HCT116 (cell line): ENCODE data around the gene WDR45B. TPM values are rescaled to one million over a fixed set of nuclear protein-coding genes. Genes with fewer than 3 reads are reported as not detected.

Experiments used
- ATAC-seq: fragments of 200-7000 bp; cut with Tn5 transposase; 2 replicates; pipeline ENCODE4 v1.9.1; 2020; ENCODE audit warnings: mild to moderate bottlenecking, moderate library complexity
- BruUV-seq: library from RNA; stranded (reverse); fragments of 400-500 nt; replicated peaks from 2 replicates; lab custom pipeline; 2021; lab: Mats Ljungman, UMichigan
- CTCF ChIA-PET: fragments of 300-600 bp; sonication (Branson Sonifier 250); formaldehyde crosslinking; loops from one replicate; lab custom pipeline; 2021; ENCODE audit warnings: antibody characterized with exemption; lab: Charles Lee
- POLR2A ChIA-PET: fragments of 300-600, 350-600 bp; sonication (Branson Sonifier 250); formaldehyde crosslinking; loops from one replicate; lab custom pipeline; 2021; ENCODE audit warnings: antibody characterized with exemption; lab: Charles Lee
- RAD21 ChIA-PET, 2 experiments: fragments of 300-600 bp; sonication (Branson Sonifier 250); formaldehyde crosslinking; loops; one replicate each; lab custom pipeline; 2023; ENCODE audit warnings: low total read pairs in 2 of 2; ENCODE audit not compliant: uncharacterized antibody in 2 of 2, unreplicated experiment in 2 of 2, low non-redundant PET in 1 of 2; lab: Charles Lee
- DNase-seq: peaks from one replicate; pipeline ENCODE4 v3.0.0-alpha.2; 2010; ENCODE audit warnings: low read depth, low spot score
- H2AFZ ChIP-seq: fragments of 200-600 bp; shearing (Covaris generic), sonication (generic); 2 replicates; pipeline ENCODE4 v1.6.1; 2017; ENCODE audit warnings: low read depth, mixed run types, mixed read lengths, antibody characterized with exemption, low read length; ENCODE audit not compliant: poor library complexity, severe bottlenecking
- H3K27ac ChIP-seq: 2 replicates; pipeline ENCODE4 v1.5.1; 2012; ENCODE audit warnings: low read depth, low read length
- H3K27me3 ChIP-seq: fragments of 200-600 bp; sonication (generic); 2 replicates; pipeline ENCODE4 v1.6.1; 2016; ENCODE audit warnings: mixed run types, low read length, mixed read lengths; ENCODE audit not compliant: insufficient read depth
- H3K36me3 ChIP-seq, 2 experiments: fragments of 200-500 bp in 1 of 2; fragments of 200-600 bp in 1 of 2; sonication (Bioruptor generic) in 1 of 2; sonication (generic) in 1 of 2; 2 replicates each; pipeline versions ENCODE4 v1.5.1 to v1.6.1; 2014 to 2016; ENCODE audit warnings: low read length in 2 of 2, inconsistent platforms in 1 of 2, mixed read lengths in 1 of 2, mixed run types in 1 of 2; ENCODE audit not compliant: insufficient read depth in 2 of 2, control insufficient read depth in 1 of 2
- H3K4me1 ChIP-seq, 2 experiments: fragments of 200-600 bp in 1 of 2; sonication (generic) in 1 of 2; 2 replicates each; pipeline versions ENCODE4 v1.5.1 to v1.6.1; 2012 to 2017; ENCODE audit warnings: low read length in 2 of 2, inconsistent platforms in 1 of 2, mild to moderate bottlenecking in 1 of 2, mixed read lengths in 1 of 2, mixed run types in 1 of 2, moderate library complexity in 1 of 2; ENCODE audit not compliant: insufficient read depth in 2 of 2, control insufficient read depth in 1 of 2
- H3K4me2 ChIP-seq: fragments of 200-600 bp; sonication (generic); 2 replicates; pipeline ENCODE4 v1.6.1; 2017; ENCODE audit warnings: mixed run types, low read length, mixed read lengths
- H3K4me3 ChIP-seq, 2 experiments: fragments of 200-600 bp in 1 of 2; sonication (generic) in 1 of 2; replicated peaks in 1 of 2; 2 replicates each; pipeline ENCODE4 v1.5.1; 2011 to 2016; ENCODE audit warnings: low read length in 2 of 2, control low read depth in 1 of 2, low read depth in 1 of 2, mild to moderate bottlenecking in 1 of 2, mixed read lengths in 1 of 2, mixed run types in 1 of 2
- H3K79me2 ChIP-seq: fragments of 200-600 bp; sonication (generic); 2 replicates; pipeline ENCODE4 v1.6.1; 2017; ENCODE audit warnings: mild to moderate bottlenecking, mixed run types, low read length, moderate library complexity, mixed read lengths; ENCODE audit not compliant: insufficient read depth
- H3K9ac ChIP-seq: fragments of 200-600 bp; sonication (generic); 2 replicates; pipeline ENCODE4 v1.6.1; 2016; ENCODE audit warnings: low read length, mixed read lengths
- H3K9me2 ChIP-seq: fragments of 200-600 bp; sonication (generic), shearing (Covaris generic); 2 replicates; pipeline ENCODE4 v1.6.1; 2017; ENCODE audit warnings: mixed run types, mild to moderate bottlenecking, moderate library complexity; ENCODE audit not compliant: insufficient read depth
- H3K9me3 ChIP-seq, 2 experiments: fragments of 200-500 bp in 1 of 2; fragments of 200-600 bp in 1 of 2; sonication (Bioruptor generic) in 1 of 2; sonication (generic) in 1 of 2; 2 replicates each; pipeline ENCODE4 v1.6.1; 2014 to 2017; ENCODE audit warnings: low read length in 2 of 2, mixed read lengths in 2 of 2, inconsistent platforms in 1 of 2, low read depth in 1 of 2, mild to moderate bottlenecking in 1 of 2, mixed run types in 1 of 2, moderate library complexity in 1 of 2; ENCODE audit not compliant: control insufficient read depth in 1 of 2, insufficient read depth in 1 of 2
- H4K20me1 ChIP-seq: fragments of 200-600 bp; sonication (generic), shearing (Covaris generic); 2 replicates; pipeline ENCODE4 v1.6.1; 2017; ENCODE audit warnings: mixed run types, mild to moderate bottlenecking, moderate library complexity; ENCODE audit not compliant: insufficient read depth
- CBX3 ChIP-seq: IDR thresholded peaks from 2 replicates; pipeline ENCODE4 v1.6.1; 2012; ENCODE audit warnings: low read depth
- CTCF ChIP-seq, 3 experiments: fragments of 200-600 bp in 1 of 3; sonication (generic) in 1 of 3; IDR thresholded peaks in 2 of 3; conservative IDR thresholded peaks in 1 of 3; 2 replicates each; pipeline ENCODE4 v1.5.1; 2012 to 2017; ENCODE audit warnings: low read depth in 2 of 3, low read length in 2 of 3, antibody characterized with exemption in 1 of 3, borderline replicate concordance in 1 of 3, control low read depth in 1 of 3, mild to moderate bottlenecking in 1 of 3, mixed read lengths in 1 of 3, mixed run types in 1 of 3, moderate library complexity in 1 of 3; ENCODE audit not compliant: insufficient read depth in 1 of 3
- ELF1 ChIP-seq: IDR thresholded peaks from 2 replicates; pipeline ENCODE4 v1.6.1; 2012; ENCODE audit warnings: low read depth, borderline replicate concordance
- EZH2 ChIP-seq: fragments of 200-600 bp; sonication (generic); IDR thresholded peaks from 2 replicates; pipeline ENCODE4 v1.6.1; 2017; ENCODE audit warnings: antibody characterized with exemption, mixed run types
- JUND ChIP-seq: IDR thresholded peaks from 2 replicates; pipeline ENCODE4 v1.6.1; 2012
- POLR2AphosphoS5 ChIP-seq: IDR thresholded peaks from 2 replicates; pipeline ENCODE4 v1.6.1; 2011; ENCODE audit warnings: mild to moderate bottlenecking, low read depth, low read length, moderate library complexity
- SP1 ChIP-seq: IDR thresholded peaks from 2 replicates; pipeline ENCODE4 v1.6.1; 2012; ENCODE audit warnings: low read depth
- TCF7L2 ChIP-seq: IDR thresholded peaks from 2 replicates; pipeline ENCODE4 v1.7.0; 2011; ENCODE audit warnings: borderline replicate concordance, inconsistent platforms; ENCODE audit not compliant: insufficient read depth, insufficient read length; ENCODE audit errors: extremely low read depth
- YY1 ChIP-seq: IDR thresholded peaks from 2 replicates; pipeline ENCODE4 v1.6.1; 2011; ENCODE audit warnings: low read length, low read depth, moderate library complexity, mild to moderate bottlenecking; ENCODE audit not compliant: insufficient replicate concordance; ENCODE audit errors: extremely low read depth
- ZBTB33 ChIP-seq: IDR thresholded peaks from 2 replicates; pipeline ENCODE4 v1.6.1; 2011; ENCODE audit warnings: mild to moderate bottlenecking, low read length, moderate library complexity; ENCODE audit not compliant: insufficient replicate concordance; ENCODE audit errors: extremely low read depth
- ZFX ChIP-seq: fragments of 450-650 bp; IDR thresholded peaks from 2 replicates; pipeline ENCODE4 v1.6.1; 2017
- ZNF274 ChIP-seq: fragments of 200-500 bp; sonication (Bioruptor generic); IDR thresholded peaks from 2 replicates; pipeline ENCODE4 v1.6.1; 2014; ENCODE audit warnings: mild to moderate bottlenecking, low read depth, low read length, inconsistent platforms
- intact Hi-C: fragments of 100-400 bp; cut with micrococcal nuclease; formaldehyde crosslinking; loops from 2 replicates; pipeline ENCODE4 v1.10.0; 2022
- total RNA-seq: library from RNA; stranded (reverse); gene quantifications from one replicate; pipeline ENCODE4 v1.2.1, GENCODE V29; 2021; ENCODE audit not compliant: unreplicated experiment

WDR45B gene
- total RNA-seq, 1 experiment from 2014 or later, result 117 TPM

- no peaks in the 10 kb centered on the region for H4K20me1 ChIP-seq
- no peak overlapping the region for H3K27ac ChIP-seq
- TF ChIP-seq ZNF274, result no peak
- TF ChIP-seq SP1, result no peak
- no peak for TF ChIP-seq CTCF (IDR thresholded peaks at IDR 0.05 in 2 of 3, conservative IDR thresholded peaks at IDR 0.05 in 1 of 3; ENCODE audit: borderline replicate concordance in 1 of 3, insufficient read depth in 1 of 3, low read depth in 2 of 3, low read length in 2 of 3)
- TF ChIP-seq EZH2, result no peak
- TF ChIP-seq JUND, result no peak
- TF ChIP-seq ZFX, result no peak
- H3K4me2 ChIP-seq, result no peak overlapping the region
- DNase-seq (no peak), ATAC-seq (no peak)
- no peak overlapping the region for H2AFZ ChIP-seq
- ChIA-PET CTCF (no interaction called here), POLR2A (no interaction called here), RAD21 (no interaction called here)
- no peaks in the 10 kb centered on the region for H3K27me3 ChIP-seq
- H3K9me3 ChIP-seq, result peaks cover 16 to 24% of the 10 kb centered on the region in 2 experiments; a peak in 3 of 4 replicates
- no peaks in the 10 kb centered on the region for H3K79me2 ChIP-seq
- no TSS peak for BruUV-seq
- H3K9me2 ChIP-seq, result no peaks in the 10 kb centered on the region
- peaks cover 4 to 5% of the 10 kb centered on the region in 2 experiments; a peak in 2 of 4 replicates for H3K4me1 ChIP-seq
- H3K9ac ChIP-seq, result no peak overlapping the region
- intact Hi-C loops, result no loop called here
- no peak overlapping the region for H3K4me3 ChIP-seq
- H3K36me3 ChIP-seq, result no peaks in the 10 kb centered on the region
These were observed 45.1 kb upstream of the WDR45B start for GRCh38 chr17:82693168-82693867.

- ChIA-PET CTCF (no interaction called here), RAD21 (no interaction called here), POLR2A (no interaction called here)
- no peaks in the 10 kb centered on the region for H3K27me3 ChIP-seq
- no peak overlapping the region for H3K4me2 ChIP-seq
- H3K36me3 ChIP-seq, result no peaks in the 10 kb centered on the region
- intact Hi-C loops, result no loop called here
- no peak overlapping the region for H3K4me3 ChIP-seq
- no TSS peak for BruUV-seq
- no peak overlapping the region for H2AFZ ChIP-seq
- no peak for DNase-seq
- no peaks in the 10 kb centered on the region for H3K79me2 ChIP-seq
- H3K27ac ChIP-seq, result no peak overlapping the region
- peaks cover under 1 to 3% of the 10 kb centered on the region in 2 experiments; a peak in 2 of 4 replicates for H3K4me1 ChIP-seq
- H3K9me2 ChIP-seq, result no peaks in the 10 kb centered on the region
- no peak overlapping the region for H3K9ac ChIP-seq
- peaks cover 16 to 24% of the 10 kb centered on the region in 2 experiments; a peak in 3 of 4 replicates for H3K9me3 ChIP-seq
- ATAC-seq, result no peak
- no peaks in the 10 kb centered on the region for H4K20me1 ChIP-seq
- TF ChIP-seq POLR2AphosphoS5 (no peak), JUND (no peak), YY1 (no peak), ZBTB33 (no peak), CBX3 (no peak), TCF7L2 (no peak), CTCF (IDR thresholded peaks at IDR 0.05 in 2 of 3, conservative IDR thresholded peaks at IDR 0.05 in 1 of 3; ENCODE audit: borderline replicate concordance in 1 of 3, insufficient read depth in 1 of 3, low read depth in 2 of 3, low read length in 2 of 3) (no peak), ELF1 (no peak), ZNF274 (no peak)
These were observed 44.0 kb upstream of the WDR45B start for GRCh38 chr17:82692268-82692667.
